GM21423 (cell line): ENCODE measurements around the gene NT5C.
"Not testable (repeated sequence)": the region's sequence is repeated elsewhere in the genome, so short reads cannot be mapped to it uniquely, and the experiment has no call there.

ENCODE experiments used
- ATAC-seq: cut with Tn5 transposase; IDR thresholded peaks from one replicate; pipeline ENCODE4 v1.9.1; 2021; ENCODE audit warnings: mild to moderate bottlenecking, moderate library complexity; ENCODE audit not compliant: unreplicated experiment

Gene NT5C

GRCh38 chr17:75131278-75132017 lies at the start of gene NT5C:
Gene NT5C (minus strand): TSS chr17:75131742. CDS start chr17:75131707, 35 bp downstream.
- peak; percentile 82 for ATAC-seq

- no peak for ATAC-seq
These were observed 49.6 kb upstream of the NT5C start for GRCh38 chr17:75181110-75181509.

GRCh38 chr17:75178453-75178852 lies 46.9 kb upstream of the NT5C start:
- no peak for ATAC-seq

GRCh38 chr17:75176625-75177024 lies 45.1 kb upstream of the NT5C start:
- no peak for ATAC-seq

GRCh38 chr17:75174996-75175395 lies 43.5 kb upstream of the NT5C start:
- ATAC-seq: no peak

- ATAC-seq: no peak
These were observed 42.0 kb upstream of the NT5C start for GRCh38 chr17:75173526-75173925.

- no peak for ATAC-seq
These were observed 37.5 kb upstream of the NT5C start for GRCh38 chr17:75168998-75169397.

- ATAC-seq: not testable (repeated sequence)
These were observed 33.1 kb upstream of the NT5C start for GRCh38 chr17:75164606-75165005.

GRCh38 chr17:75163074-75163473 lies 31.5 kb upstream of the NT5C start:
- ATAC-seq: no peak

- no peak for ATAC-seq
These were observed 28.7 kb upstream of the NT5C start for GRCh38 chr17:75160211-75160610.

GRCh38 chr17:75159196-75160031 lies 27.9 kb upstream of the NT5C start:
- no peak for ATAC-seq

GRCh38 chr17:75158480-75158879 lies 26.9 kb upstream of the NT5C start:
- not testable (repeated sequence) for ATAC-seq

- ATAC-seq: no peak
These were observed 23.7 kb upstream of the NT5C start for GRCh38 chr17:75155191-75155601.

- ATAC-seq: peak; percentile 93
These were observed 22.9 kb upstream of the NT5C start, which contains the start of gene JPT1 for GRCh38 chr17:75154195-75155106. Gene JPT1 (minus strand): TSS chr17:75154512. CDS start chr17:75154397, 115 bp downstream.

- peak; percentile 1 for ATAC-seq
These were observed 22.2 kb upstream of the NT5C start for GRCh38 chr17:75153780-75154194.

- no peak for ATAC-seq
These were observed 21.6 kb upstream of the NT5C start for GRCh38 chr17:75152922-75153779.

- no peak for ATAC-seq
These were observed 21.0 kb upstream of the NT5C start for GRCh38 chr17:75152523-75152921.

GRCh38 chr17:75151930-75152329 lies 20.4 kb upstream of the NT5C start:
- ATAC-seq: no peak

- ATAC-seq: no peak
These were observed 16.5 kb upstream of the NT5C start for GRCh38 chr17:75147878-75148546.
